Pancreas (tissue), 10 donors: ENCODE measurements around the gene AADAC. TPM values are rescaled to one million over a fixed set of nuclear protein-coding genes. Genes with fewer than 3 reads are reported as not detected.
"Not testable (repeated sequence)": the region's sequence is repeated elsewhere in the genome, so short reads cannot be mapped to it uniquely, and the experiment has no call there.

ENCODE experiments used
- ATAC-seq, 4 donors: fragments of 200-7000 bp; cut with Tn5 transposase; one replicate each; pipeline versions ENCODE4 v1.8.0 to v1.9.1; 2020; ENCODE audit warnings: mild to moderate bottlenecking in 4 of 4, moderate library complexity in 4 of 4
- DNase-seq, 6 donors: peaks; one replicate each; pipeline ENCODE4 v3.0.0-alpha.2; 2020
- FAIRE-seq: peaks from 2 replicates; lab custom pipeline; 2012; peaks lifted over from hg19 to GRCh38; lab: Jason Lieb, UNC
- H3K27ac ChIP-seq, 4 donors: fragments of 200-600 bp; sonication (generic); 1 replicate in 3 of 4; 2 replicates in 1 of 4; pipeline versions ENCODE4 v1.5.0 to v1.8.0; 2020
- H3K27me3 ChIP-seq, 4 donors: fragments of 200-600 bp; one replicate each; pipeline ENCODE4 v1.8.0; 2021
- H3K36me3 ChIP-seq, 3 donors: fragments of 200-600 bp; sonication (generic) in 1 of 3; one replicate each; pipeline versions ENCODE4 v1.5.0 to v1.8.0; 2020 to 2021
- H3K4me1 ChIP-seq, 3 donors: fragments of 200-600 bp; one replicate each; pipeline ENCODE4 v1.8.0; 2021
- H3K4me3 ChIP-seq, 4 donors: fragments of 200-600 bp; sonication (generic) in 2 of 4; one replicate each; pipeline versions ENCODE4 v1.5.0 to v1.8.0; 2020 to 2021
- H3K9me3 ChIP-seq, 4 donors: fragments of 200-600 bp; one replicate each; pipeline ENCODE4 v1.8.0; 2021
- CTCF ChIP-seq, 4 donors: fragments of 200-600 bp; sonication (generic) in 3 of 4; IDR thresholded peaks; one replicate each; pipeline versions ENCODE4 v1.5.0 to v1.8.0; 2021; ENCODE audit warnings: antibody characterized with exemption in 4 of 4
- WGBS, 2 donors: extraction: QIAGEN DNeasy Blood & Tissue Kit; methylation state at CpG; one replicate each; pipeline ENCODE4 v1.1.7; 2013; 5-methylcytosine and 5-hydroxymethylcytosine counted together
- intact Hi-C, 3 donors: fragments of 100-400 bp; cut with DNase I; formaldehyde crosslinking; loops; one replicate each; pipeline versions ENCODE4 v1.11.1 to v1.14.2; 2022
- polyA plus RNA-seq, 2 donors: library from polyadenylated mRNA; stranded (reverse); fragments of 200-250 nt; gene quantifications; one replicate each; pipeline ENCODE4 v1.2.3, GENCODE V29; 2013
- total RNA-seq, 6 donors: library from RNA; stranded (reverse); fragmentation: NEBNext Ultra II Directional in 4 of 6; extraction: Animal tissue kit (Norgen Biotek cat#: 25700) in 4 of 6; gene quantifications; one replicate each; pipeline versions ENCODE4 v1.2.1 to v1.2.4, GENCODE V29; 2021 to 2023
- donor health status: healthy with polysubstance abuse.
- donor health status: DM: no; HTN: no; CAD: no; lungs with moderate emphysema.
- donor health status: DM: no; HTN: no; CAD: no.
- donor health status: control.
- donor health status: control.
- donor health status: Bipolar disorder and iron deficiency.
- donor health status: DM: yes; HTN: yes; CAD: no.
- donor health status: DM: no; HTN: no; CAD: no.
- donor health status: DM: no; HTN: no; CAD: no.
- donor health status: DM: yes; HTN: yes; CAD: no.

The AADAC gene
- total and polyA plus RNA-seq, 8 donors, result 2.7 to 83.7 (median 19.9) TPM

- intact Hi-C loops, result no loop called here
- no peaks in the 10 kb centered on the region for H3K9me3 ChIP-seq
- no peak for TF ChIP-seq CTCF (IDR thresholded peaks at IDR 0.05)
- no peaks in the 10 kb centered on the region for H3K4me1 ChIP-seq
- DNase-seq, result no peak
- no peak overlapping the region for H3K4me3 ChIP-seq
- H3K27me3 ChIP-seq, result no peaks in the 10 kb centered on the region
- no peak overlapping the region for H3K27ac ChIP-seq
- H3K36me3 ChIP-seq, result no peaks in the 10 kb centered on the region
- WGBS, 2 donors, result 90 to 93% methylated on average over 15 of the region's 15 CpGs
- FAIRE-seq, result no peak
- ATAC-seq, result no peak
These were observed 7.1 kb upstream of the AADAC start for GRCh38 chr3:151806838-151807237.

- FAIRE-seq, intact Hi-C loops, H3K4me3 ChIP-seq: not testable (repeated sequence)
These were observed 5.0 kb upstream of the AADAC start for GRCh38 chr3:151808926-151809325.

GRCh38 chr3:151811474-151811873 is 2.4 kb upstream of the AADAC start:
- intact Hi-C loops, result no loop called here
- 96 to 100% methylated on average over 2 of the region's 2 CpGs for WGBS, 2 donors
- H3K27me3 ChIP-seq, result no peaks in the 10 kb centered on the region
- no peaks in the 10 kb centered on the region for H3K9me3 ChIP-seq
- DNase-seq, result no peak
- peaks cover under 1 to 21% (median 11%) of the 10 kb centered on the region in 3 donors for H3K4me1 ChIP-seq
- no peak overlapping the region for H3K27ac ChIP-seq
- FAIRE-seq, result no peak
- no peak for TF ChIP-seq CTCF (IDR thresholded peaks at IDR 0.05)
- ATAC-seq, result no peak
- no peaks in the 10 kb centered on the region for H3K36me3 ChIP-seq
- no peak overlapping the region for H3K4me3 ChIP-seq

More at GRCh38 chr3:151808926-151809325, 5.0 kb upstream of the AADAC start:
- not testable (repeated sequence) for H3K27ac ChIP-seq, H3K4me1 ChIP-seq, ATAC-seq, DNase-seq, H3K9me3 ChIP-seq, H3K36me3 ChIP-seq, H3K27me3 ChIP-seq
- WGBS, 2 donors, result 59 to 63% methylated on average over 3 of the region's 3 CpGs

GRCh38 chr3:151814588-151814987 is 672 bp downstream of the AADAC start:
- 49 to 54% methylated on average over 3 of the region's 3 CpGs for WGBS, 2 donors

GRCh38 chr3:151816091-151816604 is 2.2 kb downstream of the AADAC start:
- ATAC-seq, result peak; percentile 51 to 85 (median 76)
- H3K27me3 ChIP-seq, result no peaks in the 10 kb centered on the region
- no peaks in the 10 kb centered on the region for H3K9me3 ChIP-seq
- no peak for TF ChIP-seq CTCF (IDR thresholded peaks at IDR 0.05)
- no peak for FAIRE-seq
- peak in 3 of 6 donors; percentile 20 to 37 (median 30) for DNase-seq
- intact Hi-C loops, result no loop called here
- 14 to 22% methylated on average over 3 of the region's 3 CpGs for WGBS, 2 donors
- H3K36me3 ChIP-seq, result no peaks in the 10 kb centered on the region
- H3K4me3 ChIP-seq, result peak overlapping the region in 2 of 4 donors; percentile 2 to 30
- H3K4me1 ChIP-seq, result peaks cover 7 to 24% (median 11%) of the 10 kb centered on the region in 3 donors
- H3K27ac ChIP-seq, result peak overlapping the region in 3 of 4 donors; percentile 13 to 65 (median 43)

More at GRCh38 chr3:151814588-151814987, 672 bp downstream of the AADAC start:
- ATAC-seq (peak; percentile 36 to 84 (median 66)), FAIRE-seq (no peak), DNase-seq (peak in 2 of 6 donors; percentile 39 to 46)
- Histone ChIP-seq H3K4me1 (peaks cover 7 to 24% (median 11%) of the 10 kb centered on the region in 3 donors), H3K4me3 (peak overlapping the region in 2 of 4 donors; percentile 2 to 30), H3K27me3 (no peaks in the 10 kb centered on the region), H3K36me3 (no peaks in the 10 kb centered on the region), H3K9me3 (no peaks in the 10 kb centered on the region), H3K27ac (peak overlapping the region in 3 of 4 donors; percentile 11 to 35 (median 15))
- no peak for TF ChIP-seq CTCF (IDR thresholded peaks at IDR 0.05)
- intact Hi-C loops, result no loop called here
